Neuron (in vitro differentiated cells): ENCODE results near the gene RUFY1.
"Not testable (repeated sequence)": the region's sequence is repeated elsewhere in the genome, so short reads cannot be mapped to it uniquely, and the experiment has no call there.

Source experiments
- H2AFZ ChIP-seq: one replicate; pipeline ENCODE4 v1.6.1; 2013; ENCODE audit warnings: low read depth, mild to moderate bottlenecking, inconsistent platforms, low read length, moderate library complexity
- H3K27me3 ChIP-seq: one replicate; pipeline ENCODE4 v1.6.1; 2013; ENCODE audit warnings: low read length; ENCODE audit not compliant: insufficient read depth
- H3K36me3 ChIP-seq: one replicate; pipeline ENCODE4 v1.6.1; 2013; ENCODE audit warnings: low read length; ENCODE audit not compliant: insufficient read depth
- H3K4me1 ChIP-seq: one replicate; pipeline ENCODE4 v1.6.1; 2013; ENCODE audit warnings: low read length; ENCODE audit not compliant: insufficient read depth
- H3K4me3 ChIP-seq: 2 replicates; pipeline ENCODE4 v1.5.1; 2013; ENCODE audit warnings: mild to moderate bottlenecking, low read length, moderate library complexity
- H3K9me3 ChIP-seq: one replicate; pipeline ENCODE4 v1.6.1; 2013; ENCODE audit warnings: low read length

RUFY1 gene

DNA sequence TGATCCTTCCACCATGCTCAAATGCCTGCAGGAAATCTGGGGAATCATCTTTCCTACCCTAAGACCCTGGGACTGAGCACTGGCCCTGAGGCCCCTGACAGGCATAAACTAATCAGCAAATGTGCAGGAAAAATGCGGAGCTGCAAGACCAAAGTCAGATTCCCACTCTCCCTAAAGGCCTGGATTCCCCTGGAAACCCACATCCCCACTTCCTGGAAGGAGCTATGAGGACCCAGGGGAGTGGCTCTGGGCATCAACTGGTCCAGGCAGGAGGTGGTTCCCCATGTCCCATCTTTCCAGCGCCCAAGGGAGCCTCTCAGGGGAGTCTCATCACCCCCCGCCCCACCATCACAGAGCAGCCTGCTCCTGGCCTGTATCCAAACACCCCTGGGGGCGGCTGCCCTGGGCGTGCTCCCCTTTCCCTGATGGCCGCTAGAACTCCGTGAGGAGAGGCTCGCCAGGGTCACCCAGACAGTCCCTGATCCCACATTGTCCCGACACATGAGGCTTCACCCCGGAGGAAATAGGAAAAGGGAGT, 98.9 kb downstream of the RUFY1 start:
- H3K27me3 ChIP-seq, H3K4me3 ChIP-seq, H3K9me3 ChIP-seq, H3K4me1 ChIP-seq, H3K36me3 ChIP-seq, H2AFZ ChIP-seq: not testable (repeated sequence)

DNA sequence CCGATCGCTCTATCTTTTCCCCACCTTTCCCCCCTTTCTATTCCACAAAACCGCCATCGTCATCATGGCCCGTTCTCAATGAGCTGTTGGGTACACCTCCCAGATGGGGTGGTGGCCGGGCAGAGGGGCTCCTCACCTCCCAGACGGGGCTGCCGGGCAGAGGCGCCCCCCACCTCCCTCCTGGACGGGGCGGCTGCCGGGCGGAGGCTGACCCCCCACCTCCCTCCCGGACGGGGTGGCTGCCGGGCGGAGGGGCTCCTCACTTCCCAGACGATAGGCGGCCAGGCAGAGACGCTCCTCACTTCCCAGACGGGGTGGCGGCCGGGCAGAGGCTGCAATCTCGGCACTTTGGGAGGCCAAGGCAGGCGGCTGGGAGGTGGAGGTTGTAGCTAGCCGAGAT, 99.9 kb downstream of the RUFY1 start:
- not testable (repeated sequence) for H2AFZ ChIP-seq, H3K4me3 ChIP-seq

DNA sequence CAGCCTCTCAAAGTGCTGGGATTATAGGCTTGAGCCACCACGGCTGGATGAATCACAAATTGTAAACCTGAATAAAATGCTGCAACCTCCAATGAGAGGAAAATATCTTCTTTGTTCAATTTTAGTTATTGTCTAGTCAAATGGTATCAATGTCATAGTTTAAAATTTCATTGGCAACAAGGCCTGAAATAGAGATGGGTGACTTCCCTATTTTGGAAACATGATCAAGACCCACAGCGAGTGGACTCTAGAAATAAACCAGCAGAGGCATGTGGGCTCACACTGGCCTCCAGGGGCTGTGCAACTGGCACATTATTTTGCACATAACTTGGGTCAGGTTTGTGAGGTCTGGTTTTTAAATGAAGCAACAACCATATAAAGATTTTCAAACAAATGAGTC, 102.8 kb downstream of the RUFY1 start:
- not testable (repeated sequence) for H2AFZ ChIP-seq, H3K4me3 ChIP-seq, H3K27me3 ChIP-seq, H3K36me3 ChIP-seq, H3K4me1 ChIP-seq, H3K9me3 ChIP-seq

More for the DNA sequence above, 99.9 kb downstream of the RUFY1 start:
- H3K27me3 ChIP-seq, H3K36me3 ChIP-seq, H3K4me1 ChIP-seq, H3K9me3 ChIP-seq: not testable (repeated sequence)

DNA sequence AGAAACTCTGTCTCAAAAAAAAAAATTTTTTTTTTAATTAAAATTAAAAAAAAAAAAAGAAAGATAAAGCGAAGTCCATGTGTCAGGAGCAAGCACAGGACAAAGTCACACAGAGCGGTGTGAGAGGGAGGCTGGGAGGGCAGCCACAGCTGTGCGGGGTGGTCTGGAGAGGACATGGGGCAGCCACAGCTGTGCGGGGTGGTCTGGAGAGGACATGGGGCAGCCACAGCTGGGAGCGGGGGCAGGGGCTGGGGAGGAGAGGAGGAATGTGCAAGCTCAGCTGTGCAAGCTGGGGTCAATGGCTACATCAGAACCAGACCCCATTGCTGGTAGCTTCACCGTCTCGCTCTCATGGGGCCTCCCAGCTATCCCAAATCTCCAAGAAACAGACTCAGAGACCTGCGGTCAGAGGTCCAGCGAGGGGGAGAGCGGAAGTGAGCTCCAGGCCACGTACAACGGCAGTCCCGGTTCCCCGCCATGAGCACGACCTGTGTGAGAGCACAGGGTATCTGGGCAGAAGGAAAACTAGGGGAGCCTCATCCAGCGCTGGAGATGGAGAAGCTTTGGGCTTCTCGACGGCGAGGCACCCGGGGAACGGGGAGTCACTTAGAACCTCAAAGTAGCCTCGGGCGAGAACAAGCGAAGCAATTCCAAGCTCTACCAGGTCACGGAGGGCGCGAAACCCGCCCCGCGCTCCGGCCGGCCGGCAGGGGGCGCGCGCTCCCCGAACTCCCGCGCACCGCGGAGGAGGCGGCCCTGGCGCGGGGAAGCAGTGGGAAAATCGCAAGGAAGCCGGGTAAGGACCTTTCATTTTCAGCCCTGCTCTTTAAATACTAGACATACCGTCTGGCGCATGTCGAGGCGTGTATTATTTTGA, 107.2 kb downstream of the RUFY1 start:
- H3K4me1 ChIP-seq, H3K36me3 ChIP-seq, H3K9me3 ChIP-seq, H3K4me3 ChIP-seq, H3K27me3 ChIP-seq, H2AFZ ChIP-seq: not testable (repeated sequence)

DNA sequence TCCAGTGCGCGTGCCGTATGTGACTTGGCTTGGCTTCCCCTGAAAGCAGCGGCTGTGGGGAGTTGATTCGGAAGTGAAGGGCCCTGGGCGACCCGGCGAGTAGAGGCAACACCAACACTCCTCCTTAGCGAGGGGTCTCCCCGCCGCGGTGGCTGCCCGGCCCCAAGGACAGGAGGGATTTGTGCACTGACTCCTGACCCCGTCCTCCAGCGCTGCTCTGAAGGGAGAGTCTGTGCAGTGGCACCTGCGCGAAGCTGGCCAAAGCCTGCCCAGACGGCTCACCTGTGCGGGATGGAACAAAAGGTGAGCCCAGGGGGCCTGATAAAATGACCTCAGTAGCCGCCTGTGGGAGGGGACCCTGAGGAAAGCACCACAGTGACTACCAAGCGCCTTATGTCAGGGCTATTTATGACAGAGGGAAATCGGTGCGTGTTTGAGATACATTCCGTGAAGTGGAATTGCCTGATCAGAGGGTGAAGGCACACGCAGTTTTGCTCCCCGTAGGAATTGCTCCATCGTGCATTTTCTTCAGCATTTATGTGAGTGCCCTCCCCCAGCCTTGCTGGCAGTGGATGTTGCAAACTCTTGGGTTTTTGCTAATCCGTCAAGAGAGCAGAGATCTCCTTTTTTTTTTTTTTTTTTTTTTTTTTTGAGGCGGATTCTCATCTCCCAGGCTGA, 108.0 kb downstream of the RUFY1 start:
- H2AFZ ChIP-seq: peak overlapping the region; percentile 72
- H3K36me3 ChIP-seq, H3K4me1 ChIP-seq, H3K27me3 ChIP-seq, H3K9me3 ChIP-seq: not testable (repeated sequence)
- peak overlapping the region; percentile 60 for H3K4me3 ChIP-seq
